HG02852 (cell line): ENCODE measurements around the gene COPA.

Experiments
- ATAC-seq: cut with Tn5 transposase; IDR thresholded peaks from one replicate; pipeline ENCODE4 v1.9.1; 2021; ENCODE audit warnings: mild to moderate bottlenecking, moderate library complexity; ENCODE audit not compliant: unreplicated experiment

COPA gene

GRCh38 chr1:160277330-160277729, 65.7 kb downstream of the COPA start:
- ATAC-seq = no peak

- ATAC-seq = no peak
These were observed 72.0 kb downstream of the COPA start for GRCh38 chr1:160271025-160271424.

- ATAC-seq = no peak
These were observed 75.6 kb downstream of the COPA start for GRCh38 chr1:160267284-160267991.

- no peak for ATAC-seq
These were observed 78.2 kb downstream of the COPA start for GRCh38 chr1:160264795-160265307.

GRCh38 chr1:160261893-160262794, 80.9 kb downstream of the COPA start, which contains the start of gene DCAF8:
Gene DCAF8, minus strand, starts transcription at chr1:160262549. Its CDS starts 18,541 bp downstream, at chr1:160244008.
- ATAC-seq = peak; percentile 78

GRCh38 chr1:160261556-160261892, 81.5 kb downstream of the COPA start:
- peak; percentile 33 for ATAC-seq

- no peak for ATAC-seq
These were observed 82.4 kb downstream of the COPA start for GRCh38 chr1:160260406-160261382.

- ATAC-seq = no peak
These were observed 84.8 kb downstream of the COPA start for GRCh38 chr1:160258177-160258798.

- no peak for ATAC-seq
These were observed 85.5 kb downstream of the COPA start for GRCh38 chr1:160257411-160258015.

- no peak for ATAC-seq
These were observed 86.5 kb downstream of the COPA start for GRCh38 chr1:160256396-160257046.

GRCh38 chr1:160255781-160256300, 87.2 kb downstream of the COPA start:
- no peak for ATAC-seq

- ATAC-seq = peak; percentile 75
These were observed 91.1 kb downstream of the COPA start for GRCh38 chr1:160251687-160252526.

GRCh38 chr1:160251011-160251410, 92.0 kb downstream of the COPA start:
- ATAC-seq = no peak

- ATAC-seq = no peak
These were observed 96.0 kb downstream of the COPA start for GRCh38 chr1:160247053-160247452.

GRCh38 chr1:160245434-160245833, 97.6 kb downstream of the COPA start:
- no peak for ATAC-seq

- ATAC-seq = no peak
These were observed 98.8 kb downstream of the COPA start for GRCh38 chr1:160244209-160244608.

- ATAC-seq = no peak
These were observed 99.3 kb downstream of the COPA start for GRCh38 chr1:160243767-160244166.
